Gastroesophageal sphincter (tissue), 3 donors: ENCODE measurements around the gene CXXC1.

ENCODE experiments used
- POLR2A ChIP-seq, 2 donors: fragments of 450-650 bp; IDR thresholded peaks; one replicate each; pipeline ENCODE4 v1.6.1; 2017; ENCODE audit warnings: antibody characterized with exemption in 2 of 2, mild to moderate bottlenecking in 2 of 2, moderate library complexity in 1 of 2
- TF ChIP-seq, protein P1 (sequence below), 4 experiments: fragments of 200-600 bp in 2 of 4; fragments of 450-650 bp in 2 of 4; sonication (generic) in 1 of 4; IDR thresholded peaks; one replicate each; pipeline ENCODE4 v1.5.1; 2017 to 2019; ENCODE audit warnings: antibody characterized with exemption in 4 of 4, mild to moderate bottlenecking in 2 of 4, moderate library complexity in 2 of 4

DNA sequence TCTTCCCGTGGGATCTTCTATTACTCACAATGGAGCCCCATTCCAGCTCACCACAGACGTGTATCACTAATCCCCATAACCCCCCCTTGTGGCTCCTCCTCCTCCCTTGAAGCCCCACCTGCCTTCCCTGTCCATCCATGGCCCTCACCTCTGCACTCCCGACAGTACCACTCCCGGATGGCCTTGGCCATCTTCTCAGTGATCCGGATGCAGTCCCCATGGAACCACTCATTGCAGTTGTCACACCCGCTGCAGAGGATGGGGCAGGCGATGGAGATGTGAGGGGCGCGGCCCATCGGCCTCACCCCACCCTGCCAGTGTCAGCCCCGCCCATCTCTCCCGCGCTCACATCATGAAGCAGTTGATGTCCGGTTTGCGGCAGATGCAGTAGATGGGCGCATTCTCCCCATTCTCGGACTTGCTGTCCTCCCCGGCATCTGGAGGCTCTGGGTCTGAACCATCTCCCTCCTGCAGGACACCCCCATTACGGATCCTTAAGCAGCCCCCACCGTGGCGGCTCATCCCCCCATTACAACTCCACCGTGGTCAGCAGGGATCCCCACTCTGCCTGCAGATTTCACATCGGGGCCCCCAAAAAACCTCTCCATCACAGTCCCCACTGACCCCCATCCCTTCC is 983 bp downstream of the CXXC1 start:
- TF ChIP-seq, protein P1, sequence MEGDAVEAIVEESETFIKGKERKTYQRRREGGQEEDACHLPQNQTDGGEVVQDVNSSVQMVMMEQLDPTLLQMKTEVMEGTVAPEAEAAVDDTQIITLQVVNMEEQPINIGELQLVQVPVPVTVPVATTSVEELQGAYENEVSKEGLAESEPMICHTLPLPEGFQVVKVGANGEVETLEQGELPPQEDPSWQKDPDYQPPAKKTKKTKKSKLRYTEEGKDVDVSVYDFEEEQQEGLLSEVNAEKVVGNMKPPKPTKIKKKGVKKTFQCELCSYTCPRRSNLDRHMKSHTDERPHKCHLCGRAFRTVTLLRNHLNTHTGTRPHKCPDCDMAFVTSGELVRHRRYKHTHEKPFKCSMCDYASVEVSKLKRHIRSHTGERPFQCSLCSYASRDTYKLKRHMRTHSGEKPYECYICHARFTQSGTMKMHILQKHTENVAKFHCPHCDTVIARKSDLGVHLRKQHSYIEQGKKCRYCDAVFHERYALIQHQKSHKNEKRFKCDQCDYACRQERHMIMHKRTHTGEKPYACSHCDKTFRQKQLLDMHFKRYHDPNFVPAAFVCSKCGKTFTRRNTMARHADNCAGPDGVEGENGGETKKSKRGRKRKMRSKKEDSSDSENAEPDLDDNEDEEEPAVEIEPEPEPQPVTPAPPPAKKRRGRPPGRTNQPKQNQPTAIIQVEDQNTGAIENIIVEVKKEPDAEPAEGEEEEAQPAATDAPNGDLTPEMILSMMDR (IDR thresholded peaks at IDR 0.05): no peak
- TF ChIP-seq POLR2A (IDR thresholded peaks at IDR 0.05): no peak
